Measurements from ENCODE around the gene STAG1.
A peak's percentile ranks its signal among the peaks of the same experiment; 100 is the strongest.

- TF ChIP-seq CTCF (IDR thresholded peaks at IDR 0.05) = peak; percentile 14; the same call in 1 of the 2 replicates
- TF ChIP-seq ZFX (IDR thresholded peaks at IDR 0.05; ENCODE audit: borderline replicate concordance) = no peak
Measured at GRCh38 chr3:136545664-136546268, 206.4 kb downstream of the STAG1 start.

Data from 22Rv1 (cell line).